ENCODE measurements around the gene C21orf58.

DNA sequence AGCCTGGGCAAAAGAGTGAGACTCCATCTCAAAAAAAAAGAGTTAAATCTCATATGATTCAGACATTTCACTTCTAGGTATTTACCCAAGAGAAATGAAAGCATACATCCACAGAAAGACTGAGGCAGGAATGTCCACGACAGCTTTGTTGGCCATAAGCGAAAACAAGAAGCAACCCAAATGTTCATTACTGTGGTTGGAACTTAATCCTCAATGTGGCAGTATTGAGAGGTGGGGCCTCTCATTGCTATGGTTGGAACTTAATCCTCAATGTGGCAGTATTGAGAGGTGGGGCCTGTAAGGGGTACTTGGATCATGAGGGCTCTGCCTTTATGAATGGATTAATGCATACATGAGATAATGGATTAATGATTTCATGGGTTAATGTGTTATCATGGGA, 15.2 kb downstream of the C21orf58 start:
- no peak for TF ChIP-seq CTCF (IDR thresholded peaks at IDR 0.05)
- TF ChIP-seq POLR2AphosphoS5 (IDR thresholded peaks at IDR 0.05): no peak

All from upper lobe of left lung (tissue), 4 donors.